Pons (tissue), 1 donor: ENCODE data around the gene NRP2.

Experiments
- DNase-seq: peaks from one replicate; pipeline ENCODE4 v3.0.0-alpha.2; 2016; ENCODE audit warnings: low spot score

The NRP2 gene

GRCh38 chr2:205682239-205682970, at the start of gene NRP2:
Gene NRP2, plus strand, starts transcription at chr2:205682501. Its CDS starts 790 bp downstream, at chr2:205683291.
- DNase-seq = peak; percentile 63

GRCh38 chr2:205633994-205634393, 48.3 kb upstream of the NRP2 start:
- no peak for DNase-seq

- no peak for DNase-seq
Measured at GRCh38 chr2:205636549-205637319, 45.6 kb upstream of the NRP2 start.

- no peak for DNase-seq
Measured at GRCh38 chr2:205637320-205637602, 45.0 kb upstream of the NRP2 start.

GRCh38 chr2:205637779-205638503, 44.4 kb upstream of the NRP2 start:
- no peak for DNase-seq

GRCh38 chr2:205640716-205641115, 41.6 kb upstream of the NRP2 start:
- no peak for DNase-seq

GRCh38 chr2:205642599-205643356, 39.5 kb upstream of the NRP2 start:
- DNase-seq = no peak

DNA sequence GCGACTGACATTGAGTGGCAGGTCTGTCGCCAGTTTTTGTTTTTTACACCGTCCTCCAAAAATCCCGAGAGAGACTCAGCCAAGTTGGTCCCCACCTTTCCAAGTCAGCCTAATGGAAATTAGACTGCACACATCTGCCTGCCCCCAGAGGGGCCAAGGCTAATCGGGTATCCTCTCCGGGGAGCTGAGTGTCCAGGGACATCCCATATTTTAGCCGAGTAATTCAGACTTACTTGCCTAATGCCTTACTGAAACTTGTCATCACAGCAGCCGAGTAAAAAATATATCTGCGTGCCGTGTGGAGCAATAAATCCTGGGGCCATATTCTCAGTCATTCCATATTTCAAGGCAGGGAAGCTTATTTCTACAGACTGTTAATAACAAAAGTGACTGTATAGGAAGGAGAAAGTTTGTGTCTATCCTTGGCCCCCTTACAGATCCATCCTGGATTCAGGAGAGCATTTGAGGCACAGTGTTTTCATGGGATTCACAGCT, 38.9 kb upstream of the NRP2 start:
- DNase-seq = no peak

GRCh38 chr2:205644018-205644417, 38.3 kb upstream of the NRP2 start:
- no peak for DNase-seq

DNA sequence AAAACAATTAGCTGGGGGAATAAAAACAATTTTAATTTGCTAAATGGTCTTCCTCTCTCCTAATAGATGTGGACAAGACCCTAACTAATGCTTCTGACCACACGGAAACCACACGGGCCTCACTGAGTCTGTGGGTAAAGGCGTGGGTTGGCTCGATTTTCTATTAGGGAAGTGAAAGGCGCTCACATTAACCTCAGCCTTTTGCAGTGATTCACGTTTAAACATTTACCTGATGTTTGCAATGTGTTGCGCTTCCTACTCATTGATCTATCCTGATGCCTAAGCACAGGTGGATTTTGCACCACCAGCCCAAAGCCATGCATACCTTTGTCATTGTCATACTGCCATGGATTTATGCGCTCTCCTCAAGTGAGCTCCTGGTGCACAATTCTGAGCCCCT, 35.6 kb upstream of the NRP2 start:
- no peak for DNase-seq

GRCh38 chr2:205650450-205650849, 31.9 kb upstream of the NRP2 start:
- no peak for DNase-seq

- no peak for DNase-seq
Measured at GRCh38 chr2:205650931-205651330, 31.4 kb upstream of the NRP2 start.

- DNase-seq = no peak
Measured at GRCh38 chr2:205651719-205652118, 30.6 kb upstream of the NRP2 start.

DNA sequence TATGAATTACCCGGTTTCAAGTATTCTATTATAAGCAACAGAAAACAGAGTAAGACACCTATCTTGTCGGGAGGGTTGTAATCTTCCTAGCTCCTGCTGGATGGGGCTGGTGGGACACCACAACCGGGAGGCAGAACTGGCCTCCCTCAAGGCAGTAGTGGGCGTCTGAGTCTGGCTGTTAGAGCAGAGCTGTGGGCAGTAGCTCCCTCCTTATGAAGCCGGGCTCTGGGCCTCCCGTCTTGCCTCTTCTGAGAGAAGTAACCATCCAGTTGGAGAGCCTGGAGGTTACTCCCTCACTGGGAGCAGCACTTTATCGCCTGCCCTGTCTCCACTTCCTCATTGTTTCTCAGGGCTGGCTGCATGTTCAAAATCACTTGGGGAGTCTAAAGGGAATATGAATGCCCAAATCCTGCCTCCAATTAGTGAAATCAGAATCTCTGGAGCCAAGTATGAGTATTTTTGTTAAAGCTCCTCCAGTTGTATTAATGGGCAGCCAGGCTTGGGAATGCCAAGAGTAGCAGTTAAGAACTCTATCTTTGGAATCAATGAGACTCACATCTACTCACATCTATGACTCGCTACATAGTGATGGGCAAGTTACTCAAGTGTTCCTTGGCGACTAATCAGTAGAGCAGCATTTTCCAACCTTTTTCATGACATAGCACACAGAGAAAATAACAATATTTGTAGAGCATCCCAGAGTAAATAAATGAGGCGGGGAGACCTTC, 27.3 kb upstream of the NRP2 start:
- no peak for DNase-seq

DNA sequence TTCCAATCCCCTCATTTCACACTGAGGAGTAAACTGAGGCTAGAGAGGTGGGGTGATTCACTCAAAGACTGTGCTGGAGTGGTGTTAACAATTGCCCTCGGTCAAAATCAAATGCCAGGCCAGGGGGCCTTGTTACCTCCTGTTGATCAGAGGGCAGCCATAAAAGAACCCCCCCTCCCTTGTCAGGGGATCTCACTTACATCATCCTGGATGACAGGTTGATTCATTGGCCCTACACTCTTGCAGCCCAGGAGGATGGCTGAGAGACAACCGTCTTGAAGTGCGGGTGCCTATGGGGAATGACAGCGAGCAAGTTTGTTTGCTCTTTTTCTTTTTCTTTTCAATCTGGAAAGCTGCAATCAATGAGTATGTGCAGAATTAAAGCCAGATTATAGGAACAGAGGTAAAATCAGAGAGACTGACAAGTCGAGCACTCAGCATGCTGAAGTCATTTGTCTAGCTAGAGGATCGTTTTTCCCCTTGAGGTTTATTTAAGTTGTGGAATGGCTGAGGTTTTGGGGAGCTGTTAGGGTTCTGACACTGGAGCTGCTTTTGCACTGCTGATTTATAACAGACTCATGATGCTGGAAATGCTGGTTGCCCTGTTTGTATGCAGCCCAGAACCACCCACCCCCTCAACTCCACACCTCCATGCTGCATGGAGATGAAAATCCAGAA, 26.4 kb upstream of the NRP2 start:
- no peak for DNase-seq

DNA sequence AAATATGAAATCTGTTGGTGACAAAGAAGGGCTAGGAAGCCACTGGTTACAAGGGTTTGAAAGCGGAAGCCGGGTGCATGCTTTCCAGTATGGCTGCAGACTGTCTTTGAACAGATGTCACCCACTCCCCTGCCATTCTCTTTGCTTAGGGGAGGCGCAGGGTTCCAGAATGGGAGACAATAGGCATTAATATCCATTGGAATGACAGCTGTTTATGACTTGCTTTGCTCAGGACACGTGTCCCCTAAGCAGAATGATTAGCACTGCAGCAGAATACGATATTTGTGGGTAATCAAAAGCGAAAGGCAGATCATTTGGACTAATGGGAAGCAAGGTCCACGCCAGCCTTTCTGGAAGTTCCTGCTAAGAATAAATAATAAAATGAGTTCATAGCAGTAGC, 25.8 kb upstream of the NRP2 start:
- DNase-seq = no peak

DNA sequence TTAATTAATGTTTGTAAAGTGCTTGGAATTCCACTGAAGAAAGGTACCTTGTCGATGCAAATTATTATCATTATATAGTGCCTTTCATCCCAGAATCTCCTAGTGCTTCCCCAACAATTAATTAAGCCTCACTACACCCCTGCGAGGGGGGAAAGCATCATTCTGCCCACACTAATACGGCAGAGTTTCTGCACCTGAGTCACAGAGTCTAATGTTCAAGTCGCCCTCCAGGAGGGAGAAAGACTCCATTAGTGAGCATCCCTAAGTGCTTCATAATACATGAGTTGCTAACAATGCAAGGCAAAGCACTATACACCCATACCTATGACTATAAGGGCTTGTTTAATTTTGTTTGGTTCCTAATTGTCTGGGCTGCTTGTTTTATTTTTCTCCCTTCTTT, 25.4 kb upstream of the NRP2 start:
- no peak for DNase-seq

DNA sequence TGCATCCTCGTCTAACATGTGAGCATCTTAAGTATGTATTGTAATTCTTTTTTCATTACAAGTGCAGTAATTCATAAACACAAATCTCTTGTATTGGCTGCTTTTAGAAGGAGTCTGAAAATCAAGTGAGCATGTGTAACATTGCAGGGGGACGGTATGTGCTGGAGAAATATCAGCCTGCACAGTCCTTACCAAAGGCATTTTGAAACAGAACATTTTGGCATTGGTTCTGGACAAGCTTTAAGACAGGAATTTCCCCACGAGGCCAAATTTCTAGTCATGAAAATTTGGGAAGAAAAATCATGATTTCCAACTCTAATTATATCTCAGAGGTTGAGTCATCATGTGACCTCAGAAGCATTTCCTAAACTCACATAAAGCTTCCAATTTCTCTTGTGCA, 24.7 kb upstream of the NRP2 start:
- no peak for DNase-seq

GRCh38 chr2:205658068-205658467, 24.2 kb upstream of the NRP2 start:
- DNase-seq = no peak

DNA sequence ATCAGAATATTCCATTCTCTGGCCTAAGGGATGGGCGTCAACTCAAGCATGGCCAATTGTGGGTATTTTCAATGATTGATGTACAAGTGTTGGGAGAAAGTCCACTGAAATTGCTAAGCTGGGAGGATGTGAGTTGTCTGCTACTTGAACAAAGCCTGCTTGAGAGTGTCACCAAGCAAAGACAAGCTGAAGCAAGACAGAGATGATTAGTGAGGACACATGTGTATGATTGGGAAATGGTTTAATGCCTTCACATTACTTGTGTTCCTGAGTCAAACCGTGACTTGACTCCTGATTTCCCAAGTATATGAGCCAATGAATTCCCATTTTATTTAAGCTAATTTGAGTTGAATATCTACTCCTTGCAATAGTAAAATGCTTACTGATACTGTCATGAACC, 23.7 kb upstream of the NRP2 start:
- DNase-seq = no peak

DNA sequence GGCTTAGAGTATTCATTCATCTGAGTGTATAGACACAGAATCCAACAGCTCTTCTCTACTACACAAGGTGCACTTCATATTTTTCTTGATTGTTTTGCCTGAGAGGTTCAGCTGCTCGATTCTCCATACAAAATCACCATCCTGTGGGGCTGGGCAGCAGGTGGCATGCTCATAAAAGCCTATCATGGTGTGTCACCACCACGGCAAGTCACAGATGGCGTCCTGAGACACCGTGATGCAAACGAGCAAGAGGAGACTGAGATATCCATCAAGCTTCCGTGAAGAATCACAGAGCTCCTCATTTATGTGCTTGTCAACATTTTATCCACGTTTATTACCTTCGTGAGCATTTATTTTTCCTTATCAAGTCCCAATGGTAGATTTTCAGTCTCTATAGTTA, 22.4 kb upstream of the NRP2 start:
- no peak for DNase-seq
